Fibroblast of peridontal ligament (primary cell): ENCODE results near the gene JSRP1.

ENCODE experiments used
- DNase-seq: peaks from one replicate; pipeline ENCODE4 v3.0.0-alpha.2; 2010; ENCODE audit errors: extremely low read depth

JSRP1 gene

DNA sequence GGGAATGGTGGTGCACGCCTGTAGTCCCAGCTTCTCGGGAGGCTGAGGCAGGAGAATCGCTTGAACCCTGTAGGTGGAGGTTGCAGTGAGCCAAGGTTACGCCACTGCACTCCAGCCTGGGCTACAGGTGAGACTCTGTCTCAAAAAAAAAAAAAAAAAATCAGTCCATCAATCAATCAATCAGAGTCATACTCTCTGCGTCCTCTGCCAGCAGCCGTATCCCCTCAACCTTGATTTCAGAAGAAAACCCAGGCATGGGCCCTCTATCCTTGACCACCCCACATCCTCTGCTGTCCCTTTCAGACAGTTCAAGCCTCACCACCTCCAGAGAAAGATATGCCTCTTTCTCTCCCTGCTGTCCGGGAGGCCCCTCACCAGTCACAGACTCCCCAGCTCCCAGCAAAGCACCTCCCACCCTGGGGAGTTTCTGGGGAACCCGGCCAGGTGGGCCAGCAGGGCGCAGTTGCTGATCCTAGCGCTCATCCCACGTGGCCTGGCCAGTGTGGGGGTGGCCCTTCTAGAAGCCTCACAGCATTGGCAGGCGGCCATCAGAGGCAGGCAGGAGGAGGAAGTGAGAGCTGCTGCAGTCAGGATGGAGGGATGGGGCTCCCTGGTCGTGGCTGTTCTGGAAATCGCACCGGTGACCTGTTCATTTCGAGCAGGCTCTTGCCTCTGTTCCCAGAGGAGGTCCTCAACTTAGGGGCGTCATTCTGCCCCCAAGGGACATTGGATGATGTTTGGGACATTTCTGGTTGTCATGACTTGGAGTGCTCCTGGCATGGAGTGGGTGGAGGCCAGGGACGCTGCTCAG lies 10.2 kb upstream of the JSRP1 start:
- DNase-seq: peak; percentile 58

DNA sequence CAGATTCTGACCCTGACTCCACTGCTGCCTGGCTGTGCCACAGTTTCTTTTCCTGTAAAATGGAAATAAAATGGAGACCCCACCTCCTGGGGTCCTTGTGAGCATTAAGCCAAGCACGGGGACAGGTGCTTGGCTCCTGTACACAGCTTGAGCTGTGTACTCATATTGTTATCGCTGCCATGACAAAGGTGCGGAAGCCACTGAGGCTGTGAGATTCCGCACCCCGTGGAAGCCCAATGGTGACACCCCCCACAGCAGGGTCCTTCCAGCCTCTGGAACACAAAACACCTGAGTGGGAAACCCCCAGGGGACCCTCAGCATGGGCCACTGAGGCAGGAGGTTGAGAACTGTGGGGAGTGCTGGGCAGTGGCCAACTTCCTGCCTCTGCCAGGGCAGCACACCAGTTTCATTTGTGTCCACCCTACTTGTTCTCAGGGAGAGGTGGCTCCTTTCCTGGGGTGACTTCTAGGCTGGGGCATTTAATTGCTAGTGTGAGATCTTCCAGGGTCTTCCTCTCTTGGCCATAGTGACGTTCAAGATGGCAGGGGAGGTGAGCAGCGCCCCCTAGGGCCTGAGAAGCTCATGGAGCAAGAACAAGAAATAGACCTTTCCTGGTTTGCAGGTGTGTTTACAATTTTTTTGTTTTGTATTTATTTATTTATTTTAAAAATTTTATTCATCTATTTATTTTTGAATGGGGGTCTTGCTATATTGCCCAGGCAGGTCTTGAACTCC lies 5.4 kb upstream of the JSRP1 start:
- DNase-seq: no peak

DNA sequence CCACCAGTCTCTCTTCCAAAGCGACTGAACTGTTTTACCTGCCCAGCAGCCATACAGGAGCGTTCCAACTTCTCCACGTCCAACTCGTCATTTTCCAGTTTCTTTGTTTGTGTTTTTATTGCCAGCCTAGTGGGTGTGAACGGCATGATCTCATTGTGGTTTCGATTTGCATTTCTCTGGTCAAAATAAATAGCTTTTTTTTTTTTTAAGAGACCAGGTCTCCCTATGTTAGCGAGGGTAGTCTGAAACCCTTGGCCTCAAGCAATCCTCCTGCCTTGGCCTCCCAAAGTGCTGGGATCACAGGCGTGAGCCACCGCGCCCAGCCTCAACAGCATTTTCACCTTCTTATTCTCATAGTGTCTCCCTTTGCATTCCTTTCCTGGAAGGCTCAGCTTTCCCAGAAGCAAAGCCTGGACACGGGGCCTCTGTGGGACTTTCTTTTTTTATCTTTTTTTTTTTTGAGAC lies 4.2 kb upstream of the JSRP1 start:
- DNase-seq: peak; percentile 42

DNA sequence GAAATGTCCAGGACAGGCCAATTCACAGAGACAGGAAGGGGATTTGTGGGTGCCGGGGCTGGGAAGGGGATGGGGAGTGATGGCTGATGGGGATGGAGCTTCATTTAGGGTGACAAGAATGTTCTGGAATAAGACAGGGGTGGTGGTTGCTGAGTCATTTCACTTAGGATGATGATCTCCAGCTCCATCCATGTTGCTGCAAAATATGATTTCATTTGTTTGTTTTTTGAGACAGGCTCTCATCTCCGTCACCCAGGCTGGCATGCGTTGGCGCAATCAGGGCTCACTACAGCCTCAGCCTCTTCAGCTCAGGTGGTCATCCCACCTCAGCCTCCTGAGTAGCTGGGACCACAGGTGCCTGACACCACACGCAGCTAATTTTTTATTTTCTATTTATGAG lies 3.1 kb upstream of the JSRP1 start:
- peak; percentile 41 for DNase-seq

DNA sequence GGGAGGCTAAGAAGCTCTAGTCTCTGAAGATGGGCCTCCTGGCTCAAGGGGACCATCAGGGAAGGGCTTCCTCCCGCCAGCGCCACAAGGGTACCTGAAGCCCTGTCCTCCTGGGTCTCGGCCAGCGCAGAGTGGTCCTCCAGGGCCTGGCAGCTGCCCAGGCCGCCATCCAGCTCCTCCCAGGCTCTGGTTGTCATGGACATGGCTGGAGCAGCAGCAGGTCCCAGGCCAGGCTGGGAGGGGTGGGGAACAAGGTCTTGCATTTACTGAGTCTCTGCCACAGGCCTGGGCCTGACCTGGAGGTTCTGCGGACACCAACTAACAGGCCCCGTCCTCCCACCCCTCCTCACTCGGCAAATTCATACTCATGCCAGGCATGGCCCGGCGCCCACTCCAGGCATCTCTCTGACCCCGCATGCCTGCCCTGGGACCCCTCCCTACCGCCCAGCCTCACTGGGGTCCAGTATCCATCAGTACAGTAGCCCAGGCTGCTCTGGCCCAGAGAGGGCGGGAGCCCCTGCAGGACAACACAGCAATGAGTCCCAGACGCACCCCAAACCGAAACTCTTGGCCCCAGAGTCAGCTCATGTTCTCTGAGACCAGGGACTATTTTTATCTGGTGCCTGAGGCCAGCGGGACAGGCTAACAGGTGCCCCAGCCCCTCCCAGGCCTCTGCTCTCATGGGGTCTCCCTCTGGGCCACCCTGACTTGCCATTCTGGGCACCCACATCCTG lies 938 bp downstream of the JSRP1 start:
- DNase-seq: no peak

DNA sequence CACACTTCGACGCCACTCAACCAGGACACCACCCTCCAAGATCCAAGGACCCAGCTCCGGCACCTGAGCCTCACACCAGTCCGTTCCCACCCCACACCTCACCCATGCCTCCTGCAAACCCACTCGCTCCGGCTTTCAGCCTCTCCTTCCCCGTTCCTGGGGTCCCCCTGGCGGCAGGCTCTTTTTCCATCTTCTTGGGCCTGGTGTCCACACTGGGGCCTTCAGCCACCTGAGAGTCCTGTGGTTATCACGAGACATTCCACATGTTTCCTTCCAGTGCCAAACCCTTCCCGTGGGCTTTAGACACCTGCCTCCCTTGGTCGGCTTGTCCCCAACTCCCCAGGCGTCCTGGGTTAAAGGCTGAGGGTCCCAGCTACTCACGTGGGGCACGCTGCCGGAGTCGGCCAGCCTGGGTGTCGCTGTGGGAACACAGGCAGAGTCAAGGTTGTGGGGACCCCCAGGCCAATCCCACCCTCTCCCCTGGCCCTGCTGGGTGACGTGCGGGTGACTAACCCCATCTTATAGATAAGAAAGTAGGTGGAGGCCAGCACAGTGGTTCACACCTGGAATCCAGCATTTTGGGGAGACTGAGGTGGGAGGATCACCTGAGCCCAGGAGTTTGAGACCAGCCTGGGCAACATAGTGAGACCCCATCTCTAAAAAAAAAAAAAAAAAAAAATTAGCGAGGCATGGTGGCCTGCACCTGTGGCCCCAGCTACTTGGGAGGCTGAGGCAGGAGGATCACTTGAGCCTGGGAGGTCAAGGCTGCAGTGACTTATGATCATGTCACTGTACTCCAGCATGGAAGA lies 1.9 kb downstream of the JSRP1 start:
- no peak for DNase-seq

DNA sequence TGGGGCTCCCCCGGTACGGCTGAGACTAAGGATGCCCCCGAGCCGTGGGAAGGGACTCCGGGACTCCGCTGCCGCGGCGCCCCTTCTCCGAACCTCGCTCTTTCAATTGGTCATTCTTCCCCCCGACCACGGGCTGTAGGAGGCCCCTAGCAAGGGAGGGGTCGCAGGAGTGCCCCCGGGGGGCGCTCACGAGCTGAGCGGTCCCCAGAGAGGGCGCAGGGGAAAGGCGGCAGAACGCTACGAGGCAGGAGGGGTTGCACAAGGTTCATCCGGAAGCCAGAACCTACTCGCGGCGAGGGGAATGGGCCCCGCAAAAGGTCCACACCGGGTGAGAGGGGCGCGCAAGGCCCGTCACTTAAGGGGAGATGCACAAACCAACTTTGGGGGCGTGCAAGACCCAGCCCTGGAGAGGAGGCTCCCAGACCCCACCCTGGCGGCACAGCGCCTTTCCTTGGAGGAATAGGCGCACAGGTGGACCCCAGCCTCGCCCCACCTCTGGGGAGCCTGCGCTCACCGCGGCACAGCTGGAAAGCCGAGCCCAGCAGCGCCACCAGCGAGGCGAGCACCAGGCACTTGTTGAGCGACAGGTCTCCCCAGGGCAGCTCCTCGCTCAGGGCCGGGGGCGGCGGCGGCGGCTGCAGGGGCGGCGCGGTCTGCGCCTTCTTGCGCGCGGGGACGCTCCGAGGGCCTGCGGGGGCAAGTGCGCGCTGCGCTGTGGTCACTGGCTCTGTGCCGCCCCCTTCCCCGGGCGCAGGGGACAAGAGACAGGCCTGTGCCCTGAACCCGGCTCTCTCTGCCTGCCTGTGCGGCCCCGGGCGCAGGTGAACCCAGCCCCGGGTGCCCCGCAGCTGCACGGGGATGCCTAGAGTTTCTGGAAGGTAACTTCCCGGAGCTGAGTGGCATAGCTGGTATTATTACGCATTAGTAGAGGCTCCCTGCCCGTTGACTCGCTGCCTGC lies 2.8 kb downstream of the JSRP1 start:
- no peak for DNase-seq

DNA sequence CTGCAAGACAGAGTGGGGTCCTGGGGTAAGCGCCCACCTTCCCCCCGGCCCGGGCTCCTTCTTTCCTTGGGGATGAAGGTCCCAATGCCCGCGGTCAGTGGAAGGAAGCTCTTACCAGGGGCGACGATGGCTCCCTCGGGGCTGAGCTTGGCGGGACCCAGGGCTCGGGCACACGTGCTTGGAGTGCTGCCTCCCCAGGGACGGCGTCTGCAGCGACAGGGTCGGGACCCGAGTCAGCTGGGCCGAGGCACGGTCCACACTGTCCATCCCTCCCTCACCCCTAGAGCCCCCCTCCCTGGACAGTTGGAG lies 3.5 kb downstream of the JSRP1 start:
- DNase-seq: no peak

DNA sequence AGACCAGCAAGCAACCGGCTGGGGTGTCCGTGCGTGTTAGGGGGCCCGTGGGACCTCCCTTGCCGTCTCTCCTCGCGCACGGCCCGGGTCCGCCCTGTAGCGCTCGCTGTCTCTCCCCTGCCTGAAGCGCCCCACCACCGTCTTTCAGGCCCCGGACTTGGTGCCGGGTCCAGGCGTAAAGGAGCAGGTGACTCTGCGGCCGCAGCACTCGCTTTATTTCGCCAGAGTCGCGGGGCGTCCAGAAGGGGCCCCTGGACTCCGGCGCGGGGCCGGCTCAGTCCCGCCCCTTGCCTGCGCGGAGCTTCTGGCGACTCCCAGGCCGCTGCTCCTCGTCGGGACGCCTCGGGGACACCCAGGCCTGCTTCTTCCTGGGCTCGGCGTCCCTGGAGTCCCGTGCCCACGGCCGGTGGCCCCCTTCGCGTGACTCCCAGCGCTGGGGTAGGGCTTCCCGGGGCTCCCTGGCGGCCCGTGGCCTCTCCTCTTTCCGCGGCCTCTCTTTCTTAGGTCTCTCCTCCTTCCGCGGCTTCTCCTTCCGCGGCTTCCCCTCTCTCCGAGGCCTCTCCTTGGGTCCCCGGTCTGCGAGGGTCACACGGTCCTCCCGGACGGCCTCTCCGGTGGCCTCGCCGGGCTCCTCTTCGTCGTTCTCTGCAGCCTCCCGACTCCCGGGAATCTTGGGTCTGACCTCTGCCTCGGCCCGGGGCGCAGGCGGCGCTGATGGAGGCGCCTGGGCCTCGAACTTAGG lies 4.0 kb downstream of the JSRP1 start:
- no peak for DNase-seq

DNA sequence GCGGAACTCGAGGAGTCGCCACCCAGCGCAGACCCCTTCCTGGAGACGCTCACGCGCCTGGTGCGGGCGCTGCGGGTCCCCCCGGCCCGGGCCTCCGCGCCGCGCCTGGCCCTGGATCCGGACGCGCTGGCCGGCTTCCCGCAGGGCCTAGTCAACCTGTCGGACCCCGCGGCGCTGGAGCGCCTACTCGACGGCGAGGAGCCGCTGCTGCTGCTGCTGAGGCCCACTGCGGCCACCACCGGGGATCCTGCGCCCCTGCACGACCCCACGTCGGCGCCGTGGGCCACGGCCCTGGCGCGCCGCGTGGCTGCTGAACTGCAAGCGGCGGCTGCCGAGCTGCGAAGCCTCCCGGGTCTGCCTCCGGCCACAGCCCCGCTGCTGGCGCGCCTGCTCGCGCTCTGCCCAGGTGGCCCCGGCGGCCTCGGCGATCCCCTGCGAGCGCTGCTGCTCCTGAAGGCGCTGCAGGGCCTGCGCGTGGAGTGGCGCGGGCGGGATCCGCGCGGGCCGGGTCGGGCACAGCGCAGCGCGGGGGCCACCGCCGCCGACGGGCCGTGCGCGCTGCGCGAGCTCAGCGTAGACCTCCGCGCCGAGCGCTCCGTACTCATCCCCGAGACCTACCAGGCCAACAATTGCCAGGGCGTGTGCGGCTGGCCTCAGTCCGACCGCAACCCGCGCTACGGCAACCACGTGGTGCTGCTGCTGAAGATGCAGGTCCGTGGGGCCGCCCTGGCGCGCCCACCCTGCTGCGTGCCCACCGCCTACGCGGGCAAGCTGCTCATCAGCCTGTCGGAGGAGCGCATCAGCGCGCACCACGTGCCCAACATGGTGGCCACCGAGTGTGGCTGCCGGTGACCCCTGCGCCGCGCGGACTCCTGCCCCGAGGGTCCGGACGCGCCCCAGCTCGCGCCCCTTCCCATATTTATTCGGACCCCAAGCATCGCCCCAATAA lies 4.8 kb downstream of the JSRP1 start:
- DNase-seq: no peak

DNA sequence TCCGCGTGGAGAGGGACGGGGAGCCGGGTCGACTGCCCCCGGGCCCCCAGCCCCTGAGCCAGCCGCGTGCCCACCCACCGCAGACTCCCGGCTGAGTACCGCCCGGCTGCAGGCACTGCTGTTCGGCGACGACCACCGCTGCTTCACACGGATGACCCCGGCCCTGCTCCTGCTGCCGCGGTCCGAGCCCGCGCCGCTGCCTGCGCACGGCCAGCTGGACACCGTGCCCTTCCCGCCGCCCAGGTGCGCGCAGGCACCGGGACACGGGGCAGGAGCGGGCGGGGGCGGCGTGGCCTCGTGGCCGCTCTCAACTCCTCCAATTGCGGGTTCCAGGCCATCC lies 5.5 kb downstream of the JSRP1 start:
- no peak for DNase-seq

DNA sequence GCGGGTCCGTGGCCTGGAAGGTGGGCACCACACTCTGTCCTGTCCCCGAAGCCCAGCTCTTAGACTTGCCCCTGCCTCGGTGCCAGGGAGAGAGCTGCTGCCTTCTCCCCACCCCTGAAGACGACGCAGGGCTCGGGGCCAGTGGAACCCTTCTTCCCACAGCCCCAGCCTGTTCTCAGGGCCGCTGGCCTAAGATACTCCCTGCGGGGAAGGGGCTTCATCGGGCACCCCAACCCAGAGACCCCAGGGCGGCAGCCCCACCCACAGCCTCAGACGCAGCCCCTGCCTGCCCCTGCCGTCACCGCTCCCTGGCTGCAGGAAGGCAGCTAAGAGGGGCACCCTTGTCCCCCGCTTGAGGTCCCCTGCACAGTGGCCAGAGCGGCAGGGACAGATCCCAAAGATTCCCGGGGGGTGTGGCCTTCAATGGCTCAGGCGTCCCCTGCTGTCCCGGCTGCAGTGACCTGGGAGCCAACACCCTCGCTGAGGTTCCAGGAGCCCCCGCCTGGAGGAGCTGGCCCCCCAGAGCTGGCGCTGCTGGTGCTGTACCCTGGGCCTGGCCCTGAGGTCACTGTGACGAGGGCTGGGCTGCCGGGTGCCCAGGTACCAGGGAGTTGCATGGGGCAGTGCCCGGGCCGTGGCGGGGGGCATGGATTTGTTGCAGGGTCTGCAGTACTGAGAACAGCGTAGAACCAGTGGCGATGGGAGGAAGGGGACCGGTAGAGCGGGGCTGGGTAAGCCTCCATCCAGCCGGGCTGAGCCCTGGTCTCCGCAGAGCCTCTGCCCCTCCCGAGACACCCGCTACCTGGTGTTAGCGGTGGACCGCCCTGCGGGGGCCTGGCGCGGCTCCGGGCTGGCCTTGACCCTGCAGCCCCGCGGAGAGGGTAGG lies 6.1 kb downstream of the JSRP1 start:
- no peak for DNase-seq

DNA sequence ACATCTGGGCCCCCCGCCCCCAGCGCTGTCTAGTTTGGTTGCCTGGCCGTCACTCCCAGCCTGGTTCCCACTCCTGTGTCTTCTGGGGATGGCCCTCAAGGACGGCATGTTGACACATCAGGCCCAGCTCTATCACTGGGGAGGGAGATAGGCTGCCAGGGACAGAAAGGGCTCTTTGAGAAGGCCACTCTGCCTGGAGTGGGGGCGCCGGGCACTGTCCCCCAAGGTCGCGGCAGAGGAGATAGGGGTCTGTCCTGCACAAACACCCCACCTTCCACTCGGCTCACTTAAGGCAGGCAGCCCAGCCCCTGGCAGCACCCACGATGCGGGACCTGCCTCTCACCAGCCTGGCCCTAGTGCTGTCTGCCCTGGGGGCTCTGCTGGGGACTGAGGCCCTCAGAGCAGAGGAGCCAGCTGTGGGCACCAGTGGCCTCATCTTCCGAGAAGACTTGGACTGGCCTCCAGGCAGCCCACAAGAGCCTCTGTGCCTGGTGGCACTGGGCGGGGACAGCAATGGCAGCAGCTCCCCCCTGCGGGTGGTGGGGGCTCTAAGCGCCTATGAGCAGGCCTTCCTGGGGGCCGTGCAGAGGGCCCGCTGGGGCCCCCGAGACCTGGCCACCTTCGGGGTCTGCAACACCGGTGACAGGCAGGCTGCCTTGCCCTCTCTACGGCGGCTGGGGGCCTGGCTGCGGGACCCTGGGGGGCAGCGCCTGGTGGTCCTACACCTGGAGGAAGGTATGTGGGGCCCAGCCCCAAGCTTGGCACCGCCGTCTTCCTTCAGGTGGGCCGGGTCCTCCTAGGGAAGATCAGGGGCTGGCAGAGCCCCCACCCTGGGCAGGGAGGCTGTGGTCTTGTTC lies 7.0 kb downstream of the JSRP1 start, which contains the start of gene AMH:
Gene AMH (plus strand): TSS at position 314 of the 857 bp plus-strand sequence. CDS start 10 bp downstream, at position 324.
- no peak for DNase-seq

DNA sequence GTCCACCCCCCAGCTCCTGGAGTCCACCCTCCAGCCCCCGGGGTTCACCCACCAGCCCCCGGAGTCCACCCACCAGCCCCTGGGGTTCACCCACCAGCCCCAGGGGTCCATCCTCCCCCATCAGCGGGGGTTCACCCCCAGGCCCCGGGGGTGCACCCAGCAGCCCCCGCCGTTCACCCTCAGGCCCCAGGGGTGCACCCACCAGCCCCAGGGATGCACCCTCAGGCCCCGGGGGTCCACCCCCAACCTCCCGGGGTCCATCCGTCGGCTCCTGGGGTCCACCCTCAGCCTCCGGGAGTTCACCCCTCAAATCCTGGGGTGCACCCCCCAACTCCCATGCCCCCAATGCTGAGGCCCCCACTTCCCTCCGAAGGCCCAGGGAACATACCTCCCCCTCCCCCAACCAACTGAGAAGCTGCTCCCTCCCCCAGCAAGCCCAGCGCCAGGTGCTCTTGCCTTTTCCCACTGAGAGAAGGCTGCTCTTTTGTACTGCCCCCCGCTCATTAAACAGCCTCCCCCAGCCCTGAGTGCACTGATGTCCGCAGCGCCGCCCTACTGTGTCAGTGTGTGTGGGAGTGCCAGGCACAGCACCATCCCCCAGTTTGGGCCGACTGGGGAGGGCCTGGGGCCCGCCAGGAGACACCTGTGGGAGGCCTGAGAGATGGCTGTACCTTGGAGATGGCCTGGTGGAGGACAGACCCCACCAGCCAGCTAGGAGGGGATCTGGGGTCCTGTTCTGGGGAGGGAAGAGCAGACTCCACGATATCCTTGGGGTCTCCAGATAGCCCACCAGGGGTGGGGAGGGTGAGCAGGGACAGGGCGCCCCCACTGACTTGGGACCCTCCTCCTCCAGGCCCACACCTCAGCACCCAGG lies 7.8 kb downstream of the JSRP1 start:
- no peak for DNase-seq

DNA sequence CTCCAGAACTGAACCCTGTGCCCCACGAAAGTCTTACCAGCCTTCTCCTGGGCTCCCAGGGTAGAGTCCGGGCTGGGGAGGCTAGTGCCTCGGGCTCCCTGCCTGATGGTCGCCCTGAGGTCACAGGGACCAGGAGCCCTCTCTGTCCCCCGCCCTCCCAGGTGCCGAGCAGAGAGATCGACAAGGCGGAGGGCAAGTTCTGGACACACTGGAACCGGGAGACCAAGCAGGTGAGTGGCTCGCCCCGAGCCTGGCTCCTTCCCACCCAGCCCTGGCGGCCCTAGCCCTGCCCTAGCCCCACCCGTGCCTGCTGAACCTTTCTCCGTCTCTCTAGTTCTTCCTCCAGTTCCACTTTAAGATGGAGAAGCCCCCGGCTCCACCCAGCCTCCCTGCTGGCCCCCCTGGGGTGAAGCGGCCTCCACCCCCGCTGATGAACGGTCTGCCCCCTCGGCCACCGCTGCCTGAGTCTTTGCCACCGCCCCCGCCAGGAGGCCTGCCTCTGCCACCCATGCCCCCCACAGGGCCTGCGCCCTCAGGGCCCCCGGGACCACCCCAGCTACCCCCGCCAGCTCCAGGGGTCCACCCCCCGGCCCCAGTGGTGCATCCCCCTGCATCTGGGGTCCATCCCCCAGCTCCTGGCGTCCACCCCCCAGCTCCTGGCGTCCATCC lies 8.7 kb downstream of the JSRP1 start:
- DNase-seq: no peak
